Stimulated activated CD4-positive, alpha-beta T cell treated with anti-CD3 and anti-CD28 coated beads, Interleukin-4, amount 100 ng/mL, for 48 hours (primary cell): ENCODE data around the gene RPS5.
"Not testable (repeated sequence)": the region's sequence is repeated elsewhere in the genome, so short reads cannot be mapped to it uniquely, and the experiment has no call there.

Experiments used
- DNase-seq, 2 donors: peaks; one replicate each; pipeline ENCODE4 v3.0.0-alpha.2; 2020; ENCODE audit warnings: low read depth in 2 of 2

The RPS5 gene

DNA sequence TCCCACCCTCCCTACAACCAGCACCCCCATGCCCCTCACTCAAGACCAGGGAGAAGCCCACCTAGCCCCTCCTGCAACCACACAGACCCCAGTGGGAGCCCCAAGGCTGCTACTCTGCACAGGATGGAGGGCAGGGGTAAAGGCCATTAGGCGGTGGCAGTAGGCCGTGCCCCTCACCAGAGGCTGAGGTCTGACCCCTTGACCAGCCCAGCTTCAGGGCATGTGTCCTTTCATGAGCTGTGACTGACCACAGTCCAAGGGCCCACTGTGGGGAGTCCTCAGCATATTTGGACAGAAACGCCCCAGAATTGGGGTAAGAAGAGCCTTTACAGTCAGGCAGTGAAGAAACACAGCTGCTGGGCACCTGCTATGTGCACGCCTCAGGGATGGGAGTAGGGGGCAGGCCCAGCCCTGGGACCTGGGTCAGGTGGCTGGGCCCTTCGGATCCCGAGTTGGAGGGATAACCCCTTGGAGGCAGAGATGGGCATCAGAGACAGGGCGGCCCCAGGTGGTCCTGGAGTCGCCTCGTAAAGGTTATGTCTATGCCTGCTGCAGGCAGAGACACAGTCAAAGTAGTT, 1.7 kb upstream of the RPS5 start:
- no peak for DNase-seq

DNA sequence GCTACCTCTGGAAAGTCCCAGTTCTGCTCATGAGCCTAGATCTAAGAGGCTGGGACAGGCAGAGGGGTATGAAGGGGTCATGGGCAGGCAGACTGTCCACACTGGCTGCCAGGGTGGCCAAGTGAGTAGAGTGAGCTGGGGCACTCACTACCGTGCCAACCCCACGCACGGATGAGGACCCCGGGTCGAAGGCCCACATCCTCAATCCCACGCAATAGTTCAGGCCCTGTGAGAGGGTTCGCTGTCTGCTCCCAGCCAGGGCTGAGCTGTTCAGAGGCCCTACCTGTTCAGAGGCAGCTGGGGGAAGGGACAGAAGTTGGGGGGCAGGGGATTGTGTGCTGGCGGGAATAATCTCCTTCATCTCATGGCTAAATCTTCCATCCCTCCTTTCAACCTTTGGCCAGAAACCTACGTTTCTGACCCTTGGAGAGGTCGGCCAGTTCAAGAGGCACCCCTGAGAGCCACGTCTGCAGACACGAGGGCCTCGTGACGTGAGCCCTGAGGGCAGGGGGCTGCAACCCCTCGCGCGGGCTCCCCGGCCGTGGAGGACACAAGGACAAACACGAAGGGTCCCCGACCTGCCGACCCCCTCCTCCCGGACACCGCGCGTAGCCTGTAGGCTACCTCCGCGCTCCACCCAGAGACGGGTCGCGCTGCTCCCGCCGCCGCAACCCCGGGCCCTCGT, 1.0 kb upstream of the RPS5 start:
- no peak for DNase-seq

DNA sequence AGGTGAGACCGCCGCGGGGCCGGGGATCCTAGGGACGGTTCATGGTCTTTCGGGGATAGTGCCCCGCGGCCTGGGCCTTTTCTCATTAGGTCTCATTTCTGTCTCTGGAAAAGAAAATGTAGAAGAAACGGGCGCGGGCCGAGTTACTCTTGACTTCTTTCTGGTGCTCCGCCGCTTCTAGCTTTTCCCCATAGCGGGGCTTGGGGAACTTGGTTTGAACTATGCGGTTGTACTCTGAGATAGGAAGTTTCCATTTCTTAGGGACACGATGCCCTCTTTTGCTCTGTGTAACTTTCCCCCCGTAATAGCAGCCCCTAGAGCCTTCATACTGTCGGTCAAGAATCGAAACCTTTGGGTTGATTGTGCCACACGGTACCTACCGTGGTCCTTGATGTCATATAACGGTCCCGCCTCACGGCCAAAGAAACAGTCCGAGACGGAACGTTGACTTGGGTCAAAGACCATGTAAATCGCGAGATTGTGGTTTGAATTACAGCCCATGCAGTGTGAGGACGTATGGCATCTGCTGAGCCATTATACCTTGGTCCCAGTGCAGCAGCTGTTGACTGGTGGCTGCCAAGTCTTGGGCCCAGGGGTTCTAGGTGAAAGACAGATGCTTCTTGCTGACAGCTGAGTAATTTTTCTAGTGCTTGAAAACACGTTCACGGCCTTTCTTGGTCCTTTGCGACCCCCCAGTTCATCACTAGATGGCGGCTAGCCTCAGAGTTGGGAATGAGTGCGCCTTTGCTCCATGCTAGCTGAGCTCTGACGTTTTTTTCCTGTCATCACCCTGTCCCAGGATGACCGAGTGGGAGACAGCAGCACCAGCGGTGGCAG, 487 bp downstream of the RPS5 start:
- DNase-seq, result no peak

DNA sequence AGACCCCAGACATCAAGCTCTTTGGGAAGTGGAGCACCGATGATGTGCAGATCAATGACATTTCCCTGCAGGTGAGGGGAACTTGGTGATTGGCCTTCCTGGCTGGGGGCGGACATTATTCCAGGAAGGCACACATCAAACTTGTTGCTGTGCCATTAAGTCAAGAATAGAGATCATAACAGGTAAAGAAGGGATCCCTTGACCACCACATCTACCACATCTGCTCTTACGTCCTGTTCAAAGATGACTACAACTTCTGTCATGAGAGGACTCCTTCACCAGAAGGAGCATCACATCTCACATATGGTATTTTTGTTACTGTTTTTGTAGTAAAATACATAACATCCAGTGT, 1.1 kb downstream of the RPS5 start:
- DNase-seq, result no peak

DNA sequence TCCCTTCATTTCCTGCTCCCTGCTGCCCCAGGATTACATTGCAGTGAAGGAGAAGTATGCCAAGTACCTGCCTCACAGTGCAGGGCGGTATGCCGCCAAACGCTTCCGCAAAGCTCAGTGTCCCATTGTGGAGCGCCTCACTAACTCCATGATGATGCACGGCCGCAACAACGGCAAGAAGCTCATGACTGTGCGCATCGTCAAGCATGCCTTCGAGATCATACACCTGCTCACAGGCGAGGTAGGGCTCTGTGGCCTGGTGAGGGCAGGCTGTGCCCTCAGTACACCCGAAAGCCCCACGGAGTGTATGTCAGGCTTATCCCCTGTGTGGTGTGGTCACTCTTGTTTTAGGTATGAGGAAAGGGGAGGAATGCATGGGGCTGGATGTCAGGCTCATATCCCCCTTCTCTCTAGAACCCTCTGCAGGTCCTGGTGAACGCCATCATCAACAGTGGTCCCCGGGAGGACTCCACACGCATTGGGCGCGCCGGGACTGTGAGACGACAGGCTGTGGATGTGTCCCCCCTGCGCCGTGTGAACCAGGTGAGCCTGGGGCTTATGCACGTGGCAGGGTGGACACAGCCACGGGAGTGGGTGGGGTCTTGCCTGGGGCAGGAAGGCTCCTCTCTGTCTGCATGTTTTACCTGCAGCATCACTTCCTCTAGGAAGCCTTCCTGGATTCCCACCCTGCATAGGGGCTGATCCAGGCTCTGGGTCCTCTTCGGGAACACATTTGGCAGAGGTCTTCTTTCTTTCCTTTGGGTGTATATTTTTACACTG, 6.1 kb downstream of the RPS5 start:
- DNase-seq, result no peak

DNA sequence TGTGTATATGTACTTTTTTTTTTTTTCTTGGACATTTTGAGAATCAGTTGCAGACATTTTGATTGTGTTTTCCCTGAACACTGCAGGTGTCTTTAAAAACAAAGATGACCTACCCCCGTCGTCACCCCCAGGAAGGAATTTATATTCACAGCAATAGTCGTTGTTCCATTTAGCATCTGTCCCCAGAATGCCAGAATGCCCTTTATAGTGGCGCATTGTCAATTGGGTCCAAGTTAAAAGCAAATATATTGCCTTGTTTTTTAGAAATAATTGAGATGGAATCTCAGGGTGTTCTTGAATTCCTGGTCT, 6.6 kb downstream of the RPS5 start:
- no peak for DNase-seq

DNA sequence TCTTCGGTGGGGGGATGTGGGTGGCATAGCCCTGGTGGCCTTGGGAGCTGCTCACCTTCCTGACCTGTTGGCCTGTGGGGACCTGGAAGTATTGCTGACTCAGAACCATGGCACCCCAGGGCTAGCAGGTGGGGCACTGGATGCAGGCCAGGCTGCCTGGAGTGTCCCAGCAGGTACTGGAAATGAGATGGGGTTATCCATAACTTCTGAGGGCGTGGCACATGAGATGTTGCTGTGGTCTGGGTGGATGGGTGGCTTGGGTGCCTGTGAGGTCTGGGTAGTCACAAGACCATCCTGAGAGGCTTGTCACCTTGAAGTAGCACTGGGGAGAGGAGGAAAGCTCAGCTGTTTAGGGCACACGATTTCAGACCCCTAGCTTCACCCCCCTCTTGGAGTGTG, 7.8 kb downstream of the RPS5 start:
- no peak for DNase-seq

DNA sequence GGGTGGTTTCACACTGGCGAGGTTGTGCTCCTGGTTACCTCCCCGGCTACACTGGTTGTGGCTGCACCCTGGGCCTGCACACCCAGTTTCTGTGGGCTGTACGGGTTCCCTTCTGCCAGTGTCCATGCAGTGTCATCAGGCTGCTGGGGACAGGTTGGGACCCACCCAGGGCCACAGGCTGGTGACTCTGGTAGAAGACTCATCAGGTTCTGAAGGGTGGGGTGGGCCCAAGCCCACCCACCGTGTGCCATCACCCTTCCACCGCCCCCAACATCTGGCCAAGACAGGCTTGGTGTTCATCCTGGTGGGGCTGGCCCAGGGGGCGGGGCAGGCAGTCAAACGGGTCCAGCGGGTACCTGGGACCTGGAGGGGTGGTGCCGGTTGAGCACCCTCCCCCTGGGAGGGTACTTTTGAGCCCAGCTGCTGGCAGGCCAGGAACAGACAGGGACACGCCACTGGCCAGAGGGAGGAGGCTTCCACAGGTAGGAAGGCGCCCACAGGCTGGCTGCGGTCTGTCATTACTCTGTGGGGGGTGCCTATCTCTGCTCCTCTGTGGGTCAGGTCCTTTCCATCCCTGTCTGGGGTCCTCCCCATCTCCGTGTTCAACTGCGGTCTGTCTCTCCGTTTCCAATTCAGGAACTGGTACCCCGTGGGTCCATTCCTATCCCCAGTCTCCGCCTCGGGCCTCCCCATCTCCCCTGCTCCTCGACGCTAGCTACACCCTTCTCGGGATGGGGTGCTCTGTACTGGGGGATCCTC, 8.3 kb downstream of the RPS5 start, which contains the start of gene RNF225:
TSS of gene RNF225 (plus strand) at position 437 of the 759 bp plus-strand sequence. CDS start 434 bp downstream, outside the sequence.
- no peak for DNase-seq

DNA sequence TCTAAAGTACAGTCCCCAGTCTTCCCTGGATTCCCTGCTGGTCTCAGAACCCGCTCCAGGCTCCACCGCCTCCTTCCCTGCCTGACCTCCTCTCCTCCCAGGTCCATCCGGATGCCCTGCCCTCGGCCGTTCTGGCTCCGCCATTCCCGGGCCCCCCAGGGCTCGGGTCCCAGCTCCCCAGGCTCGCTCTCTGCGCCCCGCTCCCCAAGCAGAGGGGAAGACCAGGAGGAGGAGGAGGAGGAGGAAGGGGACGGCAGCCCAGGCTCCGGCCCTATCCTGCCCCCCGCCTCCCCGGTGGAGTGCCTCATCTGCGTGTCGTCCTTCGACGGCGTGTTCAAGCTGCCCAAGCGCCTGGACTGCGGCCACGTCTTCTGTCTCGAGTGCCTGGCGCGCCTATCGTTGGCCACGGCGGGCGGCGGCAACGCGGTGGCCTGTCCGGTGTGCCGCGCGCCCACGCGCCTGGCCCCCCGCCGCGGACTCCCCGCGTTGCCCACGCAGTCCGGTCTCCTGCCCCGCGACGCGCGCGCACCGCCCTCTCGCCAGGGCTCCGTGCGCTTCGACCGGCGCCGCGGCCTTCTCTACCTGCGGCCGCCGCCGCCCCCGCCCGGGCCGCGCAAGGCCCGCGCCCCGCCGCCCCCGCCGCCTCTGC, 9.0 kb downstream of the RPS5 start:
- DNase-seq, result no peak

DNA sequence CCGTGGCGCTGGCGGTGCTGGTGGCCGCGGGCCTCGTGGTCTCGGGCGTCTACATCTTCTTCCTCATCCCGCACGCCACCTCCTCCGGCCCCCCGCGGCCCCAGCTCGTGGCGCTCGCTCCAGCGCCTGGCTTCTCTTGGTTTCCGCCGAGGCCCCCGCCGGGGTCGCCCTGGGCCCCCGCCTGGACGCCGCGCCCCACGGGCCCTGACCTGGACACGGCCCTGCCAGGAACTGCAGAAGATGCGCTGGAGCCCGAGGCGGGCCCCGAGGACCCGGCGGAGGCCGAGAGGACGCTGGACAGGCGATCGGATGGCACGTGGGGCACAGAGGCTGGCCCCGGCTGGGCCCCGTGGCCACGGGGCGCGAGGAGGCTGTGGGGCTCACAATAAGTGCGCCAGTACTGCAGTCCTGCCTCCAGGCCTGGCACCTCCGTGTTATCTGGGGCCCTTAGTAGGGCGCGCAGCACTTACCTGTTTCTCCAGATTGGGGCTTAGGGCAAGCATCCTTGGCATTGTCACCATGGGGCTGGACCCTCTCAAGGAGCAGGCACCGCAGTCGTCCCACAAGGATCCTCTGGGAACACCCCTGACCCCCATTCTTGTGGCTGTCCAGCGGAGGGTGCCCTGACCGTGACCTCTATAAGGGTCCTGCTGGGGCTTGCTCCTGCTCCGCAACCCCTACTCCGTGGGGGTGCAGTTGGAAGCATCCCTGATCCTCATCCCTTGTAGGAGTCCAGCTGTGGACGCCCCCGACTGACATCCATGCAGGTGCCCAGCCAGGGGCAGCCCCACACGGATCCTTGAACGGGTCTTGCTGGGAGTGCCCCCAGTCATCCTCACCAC, 9.8 kb downstream of the RPS5 start:
- no peak for DNase-seq

DNA sequence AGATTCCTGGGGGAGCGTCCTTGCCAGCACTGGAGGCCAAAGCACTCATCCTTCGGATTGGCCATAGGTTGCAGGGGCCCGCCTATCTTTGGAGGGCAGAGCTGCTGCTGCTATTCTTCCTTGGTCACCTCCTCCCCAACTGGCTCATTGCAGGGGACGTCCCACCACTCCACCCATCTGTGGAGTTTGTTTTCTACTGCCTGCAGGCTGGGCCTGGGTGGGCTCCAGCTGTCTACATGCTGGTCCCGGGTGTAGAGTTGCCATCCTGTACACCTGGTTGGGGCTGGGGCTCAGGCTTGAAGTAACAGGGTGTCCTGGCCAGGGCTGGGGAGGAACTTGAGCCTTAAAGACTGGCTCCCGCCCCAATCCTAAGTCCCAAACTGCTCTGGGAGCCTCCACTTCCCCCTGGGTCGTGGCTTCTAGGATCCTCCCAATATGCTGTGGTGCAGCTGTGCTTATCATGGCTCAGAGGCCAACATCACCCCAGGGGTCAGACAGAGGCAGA, 10.5 kb downstream of the RPS5 start:
- no peak for DNase-seq

DNA sequence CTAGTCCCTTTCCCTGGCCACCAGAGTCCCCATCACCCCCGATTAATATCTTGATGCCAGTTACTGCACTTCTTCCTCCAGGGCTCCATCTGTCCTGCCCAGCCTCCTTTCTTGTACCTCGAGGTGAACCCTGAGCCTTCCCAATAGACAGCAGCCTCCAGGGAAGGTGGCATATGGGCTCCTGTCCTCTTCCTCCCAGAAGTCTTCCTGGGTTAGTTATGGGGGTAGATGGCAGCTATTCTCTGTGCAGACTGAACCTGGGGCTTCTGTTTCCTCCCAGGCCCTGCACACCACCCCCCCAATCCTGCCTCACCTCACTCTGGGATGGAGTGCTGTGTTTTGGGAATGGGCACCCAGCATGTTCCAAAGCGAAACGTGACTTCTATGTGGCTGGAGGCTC, 11.0 kb downstream of the RPS5 start:
- DNase-seq, result no peak

DNA sequence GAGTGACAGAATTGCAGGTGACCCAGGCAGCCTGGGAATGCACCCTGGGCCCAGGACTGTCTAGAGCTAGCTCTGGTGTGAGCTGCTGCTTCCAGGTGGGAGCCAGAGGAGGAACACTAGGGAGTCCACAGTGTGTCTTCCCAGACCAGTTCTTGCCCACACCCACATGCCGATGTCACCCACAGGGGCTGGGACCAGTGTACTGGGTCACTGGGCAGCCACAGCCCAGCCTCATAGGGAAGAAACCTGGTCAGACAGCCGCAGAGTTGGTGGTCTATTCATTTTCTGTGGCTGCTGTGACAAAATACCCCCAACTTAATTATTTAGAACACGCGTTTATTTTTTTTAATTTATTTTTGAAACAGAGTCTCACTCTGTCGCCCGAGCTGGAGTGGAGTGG, 11.5 kb downstream of the RPS5 start:
- DNase-seq, result no peak

DNA sequence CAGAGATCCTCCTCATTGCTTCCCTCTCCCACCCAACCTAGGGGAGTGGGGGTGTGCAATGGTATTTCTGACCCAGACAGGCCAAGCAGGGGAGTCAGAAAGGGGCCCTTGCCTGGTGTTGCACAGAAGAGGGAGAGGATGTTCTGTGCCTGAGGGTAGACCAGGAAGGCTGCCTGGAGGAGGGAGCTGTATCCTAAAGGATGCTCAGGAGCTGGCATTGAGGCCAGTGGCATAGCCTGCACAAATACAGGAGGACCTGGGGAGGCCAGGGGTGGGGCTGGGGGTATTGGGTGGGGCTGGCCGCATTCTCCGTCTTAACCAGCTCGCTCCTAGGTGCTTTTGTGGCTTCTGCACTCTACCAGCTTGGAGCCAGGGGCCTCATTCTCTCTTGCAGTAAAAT, 12.8 kb downstream of the RPS5 start:
- DNase-seq, result no peak

DNA sequence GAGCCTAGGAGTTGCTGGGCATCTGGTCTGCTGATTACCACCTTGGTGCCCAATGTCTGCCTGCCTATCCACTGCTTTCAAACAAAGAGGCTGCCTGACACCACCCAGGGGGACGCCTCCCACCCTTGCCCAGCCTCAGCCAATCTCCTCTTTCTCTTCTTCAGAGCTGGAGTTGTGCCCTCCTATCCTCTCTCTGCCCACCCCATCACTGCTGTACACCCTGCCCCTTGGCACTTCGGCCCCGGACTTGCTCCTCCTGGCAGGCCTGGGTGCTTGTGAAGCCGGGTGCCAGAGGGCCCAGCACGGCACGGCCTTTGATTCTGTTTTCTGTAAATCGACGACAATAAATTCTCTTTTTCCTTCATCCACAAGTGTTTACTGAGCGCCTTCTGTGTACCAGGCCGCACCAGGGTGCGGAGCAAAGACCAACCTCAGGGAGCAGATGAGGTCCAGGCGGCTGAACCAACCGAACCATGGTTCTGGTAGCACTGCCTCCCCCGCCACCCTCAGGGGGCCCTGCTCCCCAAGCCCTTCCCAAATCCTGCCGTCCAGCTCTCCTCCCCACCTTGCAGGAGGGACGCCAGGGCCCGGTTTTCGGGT, 13.3 kb downstream of the RPS5 start:
- DNase-seq, result no peak

DNA sequence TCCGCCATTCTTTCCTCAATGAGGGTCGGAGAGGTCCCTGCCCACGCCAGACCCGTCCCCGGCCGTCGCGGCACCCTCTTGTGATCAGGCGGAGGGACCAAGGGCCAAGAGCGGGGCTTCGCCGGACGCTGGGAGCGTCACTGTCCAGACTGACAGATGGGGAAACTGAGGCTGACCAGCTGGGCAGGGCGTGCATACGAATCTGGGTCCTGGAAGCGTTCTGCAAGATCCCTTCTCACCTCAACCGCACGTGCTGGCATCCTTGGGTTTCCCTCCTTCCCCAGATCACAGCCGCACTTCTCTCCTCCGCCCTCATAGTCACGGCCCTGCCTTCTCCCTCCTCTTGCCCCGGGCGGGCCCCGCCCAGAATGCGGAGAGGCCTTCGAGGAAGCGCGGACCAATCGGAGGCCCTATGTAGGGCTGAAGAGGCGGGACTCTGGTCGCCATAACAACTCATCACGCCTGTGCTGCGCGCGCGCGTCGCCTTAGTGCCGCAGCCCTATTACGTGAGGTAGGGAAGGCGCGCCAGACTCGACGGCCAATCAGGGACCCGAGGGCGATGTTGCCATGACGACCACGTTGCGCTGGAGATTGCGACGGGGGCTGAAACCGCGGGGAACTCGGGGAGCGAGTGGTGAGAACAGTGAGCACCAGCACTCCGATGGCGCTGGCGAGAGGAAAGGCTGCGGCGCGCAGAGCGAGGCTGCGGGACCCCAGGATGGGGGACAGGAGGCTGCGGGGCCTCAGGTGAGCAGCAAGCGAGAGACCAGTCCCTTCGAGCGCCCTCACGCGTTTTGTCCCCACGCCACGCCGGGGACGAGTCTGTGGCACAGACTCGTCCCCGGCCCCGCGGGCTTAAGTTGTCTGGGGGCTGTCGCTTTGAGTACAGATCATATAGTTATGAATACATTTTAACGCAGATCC, 14.1 kb downstream of the RPS5 start:
- DNase-seq, result peak; percentile 98 to 99

DNA sequence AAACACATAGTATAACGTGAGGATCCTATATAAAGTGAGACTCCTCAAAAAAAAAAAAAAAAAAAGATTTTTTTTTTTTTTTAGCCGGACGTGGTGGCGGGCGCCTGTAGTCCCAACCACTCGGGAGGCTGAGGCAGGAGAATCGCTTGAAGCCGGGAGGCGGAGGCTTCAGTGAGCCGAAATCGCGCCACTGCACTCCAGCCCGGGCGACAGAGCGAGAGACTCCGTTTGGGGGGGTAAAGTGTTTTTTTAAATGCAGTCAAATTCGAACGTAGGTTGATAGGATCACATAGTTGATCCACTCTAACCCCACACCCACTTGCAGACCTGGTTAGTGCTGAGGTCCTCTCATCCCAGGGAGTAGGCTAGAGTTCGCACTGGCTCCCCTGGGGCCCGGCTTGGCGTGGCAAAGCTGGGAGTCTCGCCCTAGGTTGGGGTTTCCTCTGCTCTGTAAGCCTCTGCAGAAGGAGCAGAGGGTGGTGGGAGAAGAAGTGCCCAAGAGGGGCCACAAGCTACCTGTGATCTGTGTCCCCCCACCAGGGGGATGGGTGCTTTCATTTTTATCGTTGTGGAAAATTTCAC, 14.9 kb downstream of the RPS5 start:
- DNase-seq, result no peak

DNA sequence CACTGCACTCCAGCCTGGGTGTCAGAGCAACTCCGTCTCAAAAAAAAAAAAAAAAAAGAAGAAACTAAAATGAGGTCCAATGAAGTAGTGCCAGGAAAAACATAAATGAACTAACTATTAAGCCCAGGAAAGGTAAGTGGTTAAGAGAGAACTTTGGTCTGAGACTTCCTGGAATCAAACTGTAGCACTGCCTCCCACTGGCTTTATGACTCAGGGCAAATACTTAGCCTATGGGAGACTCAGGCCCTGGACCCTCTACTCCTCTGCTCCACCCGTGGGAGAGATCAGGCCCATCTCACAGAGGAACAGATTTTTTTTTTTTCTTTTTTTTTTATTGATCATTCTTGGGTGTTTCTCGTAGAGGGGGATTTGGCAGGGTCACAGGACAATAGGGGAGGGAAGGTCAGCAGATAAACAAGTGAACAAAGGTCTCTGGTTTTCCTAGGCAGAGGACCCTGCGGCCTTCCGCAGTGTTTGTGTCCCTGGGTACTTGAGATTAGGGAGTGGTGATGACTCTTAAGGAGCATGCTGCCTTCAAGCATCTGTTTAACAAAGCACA, 16.9 kb downstream of the RPS5 start:
- DNase-seq, result not testable (repeated sequence)
